HCT116 (cell line): ENCODE data around the gene ADCY6. TPM values are rescaled to one million over a fixed set of nuclear protein-coding genes. Genes with fewer than 3 reads are reported as not detected.

Source experiments
- ATAC-seq: fragments of 200-7000 bp; cut with Tn5 transposase; 2 replicates; pipeline ENCODE4 v1.9.1; 2020; ENCODE audit warnings: mild to moderate bottlenecking, moderate library complexity
- BruUV-seq: library from RNA; stranded (reverse); fragments of 400-500 nt; replicated peaks from 2 replicates; lab custom pipeline; 2021; lab: Mats Ljungman, UMichigan
- CTCF ChIA-PET: fragments of 300-600 bp; sonication (Branson Sonifier 250); formaldehyde crosslinking; loops from one replicate; lab custom pipeline; 2021; ENCODE audit warnings: antibody characterized with exemption; lab: Charles Lee
- POLR2A ChIA-PET: fragments of 300-600, 350-600 bp; sonication (Branson Sonifier 250); formaldehyde crosslinking; loops from one replicate; lab custom pipeline; 2021; ENCODE audit warnings: antibody characterized with exemption; lab: Charles Lee
- RAD21 ChIA-PET, 2 experiments: fragments of 300-600 bp; sonication (Branson Sonifier 250); formaldehyde crosslinking; loops; one replicate each; lab custom pipeline; 2023; ENCODE audit warnings: low total read pairs in 2 of 2; ENCODE audit not compliant: uncharacterized antibody in 2 of 2, unreplicated experiment in 2 of 2, low non-redundant PET in 1 of 2; lab: Charles Lee
- DNase-seq: peaks from one replicate; pipeline ENCODE4 v3.0.0-alpha.2; 2010; ENCODE audit warnings: low read depth, low spot score
- H2AFZ ChIP-seq: fragments of 200-600 bp; shearing (Covaris generic), sonication (generic); 2 replicates; pipeline ENCODE4 v1.6.1; 2017; ENCODE audit warnings: low read depth, mixed run types, mixed read lengths, antibody characterized with exemption, low read length; ENCODE audit not compliant: poor library complexity, severe bottlenecking
- H3K27ac ChIP-seq: 2 replicates; pipeline ENCODE4 v1.5.1; 2012; ENCODE audit warnings: low read depth, low read length
- H3K27me3 ChIP-seq: fragments of 200-600 bp; sonication (generic); 2 replicates; pipeline ENCODE4 v1.6.1; 2016; ENCODE audit warnings: mixed run types, low read length, mixed read lengths; ENCODE audit not compliant: insufficient read depth
- H3K36me3 ChIP-seq, 2 experiments: fragments of 200-500 bp in 1 of 2; fragments of 200-600 bp in 1 of 2; sonication (Bioruptor generic) in 1 of 2; sonication (generic) in 1 of 2; 2 replicates each; pipeline versions ENCODE4 v1.5.1 to v1.6.1; 2014 to 2016; ENCODE audit warnings: low read length in 2 of 2, inconsistent platforms in 1 of 2, mixed read lengths in 1 of 2, mixed run types in 1 of 2; ENCODE audit not compliant: insufficient read depth in 2 of 2, control insufficient read depth in 1 of 2
- H3K4me1 ChIP-seq, 2 experiments: fragments of 200-600 bp in 1 of 2; sonication (generic) in 1 of 2; 2 replicates each; pipeline versions ENCODE4 v1.5.1 to v1.6.1; 2012 to 2017; ENCODE audit warnings: low read length in 2 of 2, inconsistent platforms in 1 of 2, mild to moderate bottlenecking in 1 of 2, mixed read lengths in 1 of 2, mixed run types in 1 of 2, moderate library complexity in 1 of 2; ENCODE audit not compliant: insufficient read depth in 2 of 2, control insufficient read depth in 1 of 2
- H3K4me2 ChIP-seq: fragments of 200-600 bp; sonication (generic); 2 replicates; pipeline ENCODE4 v1.6.1; 2017; ENCODE audit warnings: mixed run types, low read length, mixed read lengths
- H3K4me3 ChIP-seq, 2 experiments: fragments of 200-600 bp in 1 of 2; sonication (generic) in 1 of 2; replicated peaks in 1 of 2; 2 replicates each; pipeline ENCODE4 v1.5.1; 2011 to 2016; ENCODE audit warnings: low read length in 2 of 2, control low read depth in 1 of 2, low read depth in 1 of 2, mild to moderate bottlenecking in 1 of 2, mixed read lengths in 1 of 2, mixed run types in 1 of 2
- H3K79me2 ChIP-seq: fragments of 200-600 bp; sonication (generic); 2 replicates; pipeline ENCODE4 v1.6.1; 2017; ENCODE audit warnings: mild to moderate bottlenecking, mixed run types, low read length, moderate library complexity, mixed read lengths; ENCODE audit not compliant: insufficient read depth
- H3K9ac ChIP-seq: fragments of 200-600 bp; sonication (generic); 2 replicates; pipeline ENCODE4 v1.6.1; 2016; ENCODE audit warnings: low read length, mixed read lengths
- H3K9me2 ChIP-seq: fragments of 200-600 bp; sonication (generic), shearing (Covaris generic); 2 replicates; pipeline ENCODE4 v1.6.1; 2017; ENCODE audit warnings: mixed run types, mild to moderate bottlenecking, moderate library complexity; ENCODE audit not compliant: insufficient read depth
- H3K9me3 ChIP-seq, 2 experiments: fragments of 200-500 bp in 1 of 2; fragments of 200-600 bp in 1 of 2; sonication (Bioruptor generic) in 1 of 2; sonication (generic) in 1 of 2; 2 replicates each; pipeline ENCODE4 v1.6.1; 2014 to 2017; ENCODE audit warnings: low read length in 2 of 2, mixed read lengths in 2 of 2, inconsistent platforms in 1 of 2, low read depth in 1 of 2, mild to moderate bottlenecking in 1 of 2, mixed run types in 1 of 2, moderate library complexity in 1 of 2; ENCODE audit not compliant: control insufficient read depth in 1 of 2, insufficient read depth in 1 of 2
- H4K20me1 ChIP-seq: fragments of 200-600 bp; sonication (generic), shearing (Covaris generic); 2 replicates; pipeline ENCODE4 v1.6.1; 2017; ENCODE audit warnings: mixed run types, mild to moderate bottlenecking, moderate library complexity; ENCODE audit not compliant: insufficient read depth
- ATF3 ChIP-seq: IDR thresholded peaks from 2 replicates; pipeline ENCODE4 v1.6.1; 2012
- CBX3 ChIP-seq: IDR thresholded peaks from 2 replicates; pipeline ENCODE4 v1.6.1; 2012; ENCODE audit warnings: low read depth
- CTCF ChIP-seq, 3 experiments: fragments of 200-600 bp in 1 of 3; sonication (generic) in 1 of 3; IDR thresholded peaks in 2 of 3; conservative IDR thresholded peaks in 1 of 3; 2 replicates each; pipeline ENCODE4 v1.5.1; 2012 to 2017; ENCODE audit warnings: low read depth in 2 of 3, low read length in 2 of 3, antibody characterized with exemption in 1 of 3, borderline replicate concordance in 1 of 3, control low read depth in 1 of 3, mild to moderate bottlenecking in 1 of 3, mixed read lengths in 1 of 3, mixed run types in 1 of 3, moderate library complexity in 1 of 3; ENCODE audit not compliant: insufficient read depth in 1 of 3
- ELF1 ChIP-seq: IDR thresholded peaks from 2 replicates; pipeline ENCODE4 v1.6.1; 2012; ENCODE audit warnings: low read depth, borderline replicate concordance
- EZH2 ChIP-seq: fragments of 200-600 bp; sonication (generic); IDR thresholded peaks from 2 replicates; pipeline ENCODE4 v1.6.1; 2017; ENCODE audit warnings: antibody characterized with exemption, mixed run types
- JUND ChIP-seq: IDR thresholded peaks from 2 replicates; pipeline ENCODE4 v1.6.1; 2012
- MAX ChIP-seq: IDR thresholded peaks from 2 replicates; pipeline ENCODE4 v1.6.1; 2012
- POLR2A ChIP-seq: IDR thresholded peaks from 2 replicates; pipeline ENCODE4 v1.7.0; 2011; ENCODE audit warnings: borderline replicate concordance; ENCODE audit not compliant: insufficient read depth, insufficient read length; ENCODE audit errors: extremely low read depth
- POLR2AphosphoS5 ChIP-seq: IDR thresholded peaks from 2 replicates; pipeline ENCODE4 v1.6.1; 2011; ENCODE audit warnings: mild to moderate bottlenecking, low read depth, low read length, moderate library complexity
- RAD21 ChIP-seq: IDR thresholded peaks from 2 replicates; pipeline ENCODE4 v1.6.1; 2012; ENCODE audit warnings: low read depth, mild to moderate bottlenecking
- SIN3A ChIP-seq: IDR thresholded peaks from 2 replicates; pipeline ENCODE4 v1.6.1; 2012; ENCODE audit warnings: low read depth
- SP1 ChIP-seq: IDR thresholded peaks from 2 replicates; pipeline ENCODE4 v1.6.1; 2012; ENCODE audit warnings: low read depth
- SRF ChIP-seq: IDR thresholded peaks from 2 replicates; pipeline ENCODE4 v1.6.1; 2012; ENCODE audit warnings: low read depth
- YY1 ChIP-seq: IDR thresholded peaks from 2 replicates; pipeline ENCODE4 v1.6.1; 2011; ENCODE audit warnings: low read length, low read depth, moderate library complexity, mild to moderate bottlenecking; ENCODE audit not compliant: insufficient replicate concordance; ENCODE audit errors: extremely low read depth
- ZFX ChIP-seq: fragments of 450-650 bp; IDR thresholded peaks from 2 replicates; pipeline ENCODE4 v1.6.1; 2017
- ZNF274 ChIP-seq: fragments of 200-500 bp; sonication (Bioruptor generic); IDR thresholded peaks from 2 replicates; pipeline ENCODE4 v1.6.1; 2014; ENCODE audit warnings: mild to moderate bottlenecking, low read depth, low read length, inconsistent platforms
- intact Hi-C: fragments of 100-400 bp; cut with micrococcal nuclease; formaldehyde crosslinking; loops from 2 replicates; pipeline ENCODE4 v1.10.0; 2022
- total RNA-seq: library from RNA; stranded (reverse); gene quantifications from one replicate; pipeline ENCODE4 v1.2.1, GENCODE V29; 2021; ENCODE audit not compliant: unreplicated experiment

Gene ADCY6
- total RNA-seq, 1 experiment from 2014 or later, result 24.9 TPM

- ChIA-PET RAD21 (no interaction called here), POLR2A (no interaction called here), CTCF (interaction anchor here (1.0 to 1.1 kb wide), 2 partner anchors 13 kb away, joined by 5 to 11 read pairs; no protein-coding TSS in a partner anchor)
- H3K36me3 ChIP-seq, result no peaks in the 10 kb centered on the region
- no peaks in the 10 kb centered on the region for H3K27me3 ChIP-seq
- H3K9me3 ChIP-seq, result no peaks in the 10 kb centered on the region
- no peaks in the 10 kb centered on the region for H3K9me2 ChIP-seq
- DNase-seq (no peak), ATAC-seq (no peak)
- no TSS peak for BruUV-seq
- H3K4me1 ChIP-seq, result no peaks in the 10 kb centered on the region
- H3K27ac ChIP-seq, result no peak overlapping the region
- H2AFZ ChIP-seq, result no peak overlapping the region
- no peak overlapping the region for H3K4me2 ChIP-seq
- H3K79me2 ChIP-seq, result no peaks in the 10 kb centered on the region
- TF ChIP-seq JUND, result no peak
- no peak for TF ChIP-seq MAX
- TF ChIP-seq YY1, result no peak
- TF ChIP-seq EZH2, result no peak
- TF ChIP-seq SP1, result no peak
- no peak for TF ChIP-seq ELF1
- TF ChIP-seq ZNF274, result no peak
- TF ChIP-seq SIN3A, result no peak
- H3K9ac ChIP-seq, result no peak overlapping the region
- intact Hi-C loops, result no loop called here
- H4K20me1 ChIP-seq, result no peaks in the 10 kb centered on the region
- no peak overlapping the region for H3K4me3 ChIP-seq
Measured at GRCh38 chr12:48739618-48740269, 49.1 kb downstream of the ADCY6 start.

- Histone ChIP-seq H2AFZ (no peak overlapping the region), H3K27ac (no peak overlapping the region), H3K36me3 (no peaks in the 10 kb centered on the region), H3K4me3 (no peak overlapping the region), H3K79me2 (no peaks in the 10 kb centered on the region), H3K9me2 (no peaks in the 10 kb centered on the region), H3K9me3 (no peaks in the 10 kb centered on the region), H3K27me3 (no peaks in the 10 kb centered on the region), H3K4me2 (no peak overlapping the region), H3K4me1 (no peaks in the 10 kb centered on the region), H4K20me1 (no peaks in the 10 kb centered on the region), H3K9ac (no peak overlapping the region)
- ChIA-PET RAD21 (interaction anchor here in 1 of 2 experiments (0.6 to 0.7 kb wide), 2 partner anchors 25 to 116 kb away, joined by 3 to 6 read pairs; partner anchors contain the start of gene DDX23), CTCF (no interaction called here), POLR2A (interaction anchor here (0.7 kb wide), 1 partner anchor 14 kb away, joined by 3 read pairs; no protein-coding TSS in a partner anchor)
- intact Hi-C loops, result no loop called here
- no peak for TF ChIP-seq YY1
- TF ChIP-seq POLR2AphosphoS5, result no peak
- TF ChIP-seq SIN3A, result no peak
- no peak for TF ChIP-seq EZH2
- TF ChIP-seq RAD21, result no peak
- no peak for TF ChIP-seq ZNF274
- TF ChIP-seq SRF, result no peak
- no peak for TF ChIP-seq CBX3
- no peak for TF ChIP-seq ZFX
- TF ChIP-seq SP1, result no peak
- no peak for TF ChIP-seq ATF3
- no peak for TF ChIP-seq CTCF (IDR thresholded peaks at IDR 0.05 in 2 of 3, conservative IDR thresholded peaks at IDR 0.05 in 1 of 3; ENCODE audit: borderline replicate concordance in 1 of 3, insufficient read depth in 1 of 3, low read depth in 2 of 3, low read length in 2 of 3)
- no peak for TF ChIP-seq ELF1
- TF ChIP-seq POLR2A, result no peak
- TF ChIP-seq JUND, result no peak
- no peak for TF ChIP-seq MAX
- DNase-seq (no peak), ATAC-seq (no peak)
- no TSS peak for BruUV-seq
Measured at GRCh38 chr12:48736456-48736855, 52.4 kb downstream of the ADCY6 start.
